ENCODE data around the gene PYDC1.
A peak's percentile ranks its signal among the peaks of the same experiment; 100 is the strongest.

Gene PYDC1

GRCh38 chr16:31223044-31223443 is 6.1 kb upstream of the PYDC1 start:
- DNase-seq (ENCODE audit: low read depth, low spot score), result no peak
- no peaks in the 10 kb centered on the region; the same call in 1 of the 2 replicates for H3K4me1 ChIP-seq (ENCODE audit: control insufficient read depth, insufficient read depth, low read length)
- H3K9me3 ChIP-seq (ENCODE audit: control insufficient read depth, insufficient read depth, low read length), result no peaks in the 10 kb centered on the region
- no peaks in the 10 kb centered on the region for H3K27me3 ChIP-seq (ENCODE audit: control insufficient read depth, insufficient read depth, low read length)
- no peak overlapping the region for H3K4me3 ChIP-seq (ENCODE audit: low read length)
- no peak overlapping the region for H3K27ac ChIP-seq (ENCODE audit: low read length)
- no CpG with 5 or more reads among the region's 5 CpGs for WGBS (ENCODE audit: insufficient coverage, insufficient read length)
- no peaks in the 10 kb centered on the region; the same call in 1 of the 2 replicates for H3K36me3 ChIP-seq (ENCODE audit: control insufficient read depth, insufficient read depth, low read length)

- Histone ChIP-seq H3K27ac (ENCODE audit: low read length) (no peak overlapping the region), H3K4me1 (ENCODE audit: control insufficient read depth, insufficient read depth, low read length) (peaks cover 1% of the 10 kb centered on the region; the same call in 1 of the 2 replicates), H3K27me3 (ENCODE audit: control insufficient read depth, insufficient read depth, low read length) (peaks cover 3% of the 10 kb centered on the region; the same call in 1 of the 2 replicates), H3K36me3 (ENCODE audit: control insufficient read depth, insufficient read depth, low read length) (no peaks in the 10 kb centered on the region; the same call in 1 of the 2 replicates), H3K4me3 (ENCODE audit: low read length) (no peak overlapping the region), H3K9me3 (ENCODE audit: control insufficient read depth, insufficient read depth, low read length) (no peaks in the 10 kb centered on the region)
- no peak for DNase-seq (ENCODE audit: low read depth, low spot score)
- no CpG with 5 or more reads among the region's 12 CpGs for WGBS (ENCODE audit: insufficient coverage, insufficient read length)
These were observed 4.6 kb upstream of the PYDC1 start for GRCh38 chr16:31221357-31222160.

GRCh38 chr16:31219154-31219741 is 2.3 kb upstream of the PYDC1 start:
- no CpG with 5 or more reads among the region's 15 CpGs for WGBS (ENCODE audit: insufficient coverage, insufficient read length)
- no peaks in the 10 kb centered on the region for H3K9me3 ChIP-seq (ENCODE audit: control insufficient read depth, insufficient read depth, low read length)
- H3K27me3 ChIP-seq (ENCODE audit: control insufficient read depth, insufficient read depth, low read length), result peaks cover 12% of the 10 kb centered on the region

DNA sequence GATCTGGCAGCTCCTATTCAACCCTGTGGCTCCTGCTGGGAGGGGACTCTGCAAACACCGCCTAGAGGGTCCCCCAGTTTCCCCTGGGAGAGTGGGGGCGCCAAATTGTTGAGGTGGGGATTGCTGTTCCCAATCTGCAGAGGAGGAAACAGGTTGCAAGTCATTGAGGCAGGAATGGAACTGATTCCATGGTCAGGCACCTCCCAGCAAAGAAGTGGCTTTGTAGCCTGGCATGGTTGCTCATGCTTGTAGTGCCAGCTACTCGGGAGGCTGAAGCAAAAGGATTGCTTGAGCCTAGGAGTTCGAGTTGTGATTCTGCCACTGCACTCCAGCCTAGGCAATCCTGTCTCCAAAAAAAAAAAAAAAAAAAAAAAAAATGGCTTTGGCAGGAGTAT is 198 bp upstream of the PYDC1 start:
- no CpG with 5 or more reads among the region's 4 CpGs for WGBS (ENCODE audit: insufficient coverage, insufficient read length)
- Histone ChIP-seq H3K36me3 (ENCODE audit: control insufficient read depth, insufficient read depth, low read length) (peaks cover 3% of the 10 kb centered on the region; the same call in 1 of the 2 replicates), H3K4me1 (ENCODE audit: control insufficient read depth, insufficient read depth, low read length) (peaks cover 9% of the 10 kb centered on the region), H3K27ac (ENCODE audit: low read length) (no peak overlapping the region), H3K9me3 (ENCODE audit: control insufficient read depth, insufficient read depth, low read length) (no peaks in the 10 kb centered on the region), H3K4me3 (ENCODE audit: low read length) (no peak overlapping the region), H3K27me3 (ENCODE audit: control insufficient read depth, insufficient read depth, low read length) (peaks cover 12% of the 10 kb centered on the region)
- DNase-seq (ENCODE audit: low read depth, low spot score), result no peak

More at GRCh38 chr16:31219154-31219741, 2.3 kb upstream of the PYDC1 start:
- Histone ChIP-seq H3K4me3 (ENCODE audit: low read length) (no peak overlapping the region), H3K27ac (ENCODE audit: low read length) (no peak overlapping the region), H3K36me3 (ENCODE audit: control insufficient read depth, insufficient read depth, low read length) (peaks cover 3% of the 10 kb centered on the region; the same call in 1 of the 2 replicates), H3K4me1 (ENCODE audit: control insufficient read depth, insufficient read depth, low read length) (peaks cover 6% of the 10 kb centered on the region; the same call in 1 of the 2 replicates)
- DNase-seq (ENCODE audit: low read depth, low spot score), result no peak

DNA sequence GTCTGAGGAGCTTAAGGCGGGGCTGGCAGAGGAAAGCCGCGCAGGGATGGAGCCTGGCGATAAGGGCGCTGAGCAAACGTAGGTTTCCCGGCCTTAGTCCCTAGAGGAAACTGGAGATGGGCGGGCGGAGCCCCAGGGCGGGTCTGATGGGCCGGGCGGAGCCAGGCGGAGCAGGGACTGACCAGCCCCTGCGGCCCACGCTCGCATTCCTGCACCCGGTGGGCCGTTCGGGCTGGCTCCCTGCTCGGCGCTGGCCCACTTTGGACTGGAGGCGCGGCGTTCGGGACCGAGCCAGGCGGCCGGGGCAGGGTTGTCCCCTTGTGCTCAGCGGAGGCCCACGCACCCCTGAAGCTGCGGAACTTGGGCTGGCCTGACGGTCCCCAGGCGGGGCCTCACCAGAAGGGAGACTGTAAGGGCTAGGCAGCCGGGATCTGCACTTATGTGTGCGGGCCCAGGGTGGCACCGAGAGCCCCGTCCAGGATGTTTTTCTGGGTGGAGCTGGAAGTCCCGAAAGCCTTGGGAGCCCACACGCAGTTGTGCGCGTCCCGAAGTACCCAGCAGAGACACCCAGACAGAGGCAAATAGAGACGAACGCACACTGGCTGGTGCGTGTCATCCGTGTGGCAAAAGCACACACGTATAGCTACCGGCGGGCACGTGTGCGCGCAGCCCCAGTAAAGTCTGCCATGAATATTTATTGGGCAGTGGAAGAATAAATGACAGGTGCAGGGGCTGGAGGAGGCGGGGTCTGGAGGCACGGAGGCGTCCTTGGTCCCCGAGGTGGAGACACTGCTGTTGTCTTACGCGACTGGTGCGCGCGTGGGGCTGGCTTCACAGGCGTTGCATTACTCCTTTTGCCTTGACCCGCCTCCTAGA is 1.4 kb downstream of the PYDC1 start:
- peaks cover 12% of the 10 kb centered on the region for H3K27me3 ChIP-seq (ENCODE audit: control insufficient read depth, insufficient read depth, low read length)
- H3K27ac ChIP-seq (ENCODE audit: low read length), result no peak overlapping the region
- no peaks in the 10 kb centered on the region for H3K9me3 ChIP-seq (ENCODE audit: control insufficient read depth, insufficient read depth, low read length)
- peak overlapping the region; percentile 64; the same call in 1 of the 2 replicates for H3K4me3 ChIP-seq (ENCODE audit: low read length)
- H3K4me1 ChIP-seq (ENCODE audit: control insufficient read depth, insufficient read depth, low read length), result peaks cover 9% of the 10 kb centered on the region
- no CpG with 5 or more reads among the region's 63 CpGs for WGBS (ENCODE audit: insufficient coverage, insufficient read length)
- H3K36me3 ChIP-seq (ENCODE audit: control insufficient read depth, insufficient read depth, low read length), result peaks cover 3% of the 10 kb centered on the region; the same call in 1 of the 2 replicates
- DNase-seq (ENCODE audit: low read depth, low spot score), result peak; percentile 86

GRCh38 chr16:31214708-31215286 is 2.1 kb downstream of the PYDC1 start:
- Histone ChIP-seq H3K27me3 (ENCODE audit: control insufficient read depth, insufficient read depth, low read length) (peaks cover 12% of the 10 kb centered on the region), H3K36me3 (ENCODE audit: control insufficient read depth, insufficient read depth, low read length) (peaks cover 3% of the 10 kb centered on the region; the same call in 1 of the 2 replicates), H3K4me1 (ENCODE audit: control insufficient read depth, insufficient read depth, low read length) (peaks cover 9% of the 10 kb centered on the region), H3K4me3 (ENCODE audit: low read length) (peak overlapping the region; percentile 64), H3K9me3 (ENCODE audit: control insufficient read depth, insufficient read depth, low read length) (no peaks in the 10 kb centered on the region), H3K27ac (ENCODE audit: low read length) (no peak overlapping the region)
- no peak for DNase-seq (ENCODE audit: low read depth, low spot score)
- WGBS (ENCODE audit: insufficient coverage, insufficient read length), result no CpG with 5 or more reads among the region's 58 CpGs

GRCh38 chr16:31213877-31214707 is 2.8 kb downstream of the PYDC1 start, which contains the start of gene TRIM72:
Gene TRIM72 (plus strand): TSS chr16:31214119. CDS start chr16:31214739, 620 bp downstream.
- Histone ChIP-seq H3K4me1 (ENCODE audit: control insufficient read depth, insufficient read depth, low read length) (peaks cover 9% of the 10 kb centered on the region), H3K27me3 (ENCODE audit: control insufficient read depth, insufficient read depth, low read length) (peaks cover 12% of the 10 kb centered on the region), H3K9me3 (ENCODE audit: control insufficient read depth, insufficient read depth, low read length) (no peaks in the 10 kb centered on the region), H3K27ac (ENCODE audit: low read length) (no peak within 1 kb of the TSS), H3K4me3 (ENCODE audit: low read length) (peak within 1 kb of the TSS; percentile 64), H3K36me3 (ENCODE audit: control insufficient read depth, insufficient read depth, low read length) (peaks cover 3% of the 10 kb centered on the region; the same call in 1 of the 2 replicates)
- no peak for DNase-seq (ENCODE audit: low read depth, low spot score)
- no CpG with 5 or more reads among the region's 25 CpGs for WGBS (ENCODE audit: insufficient coverage, insufficient read length)

- Histone ChIP-seq H3K36me3 (ENCODE audit: control insufficient read depth, insufficient read depth, low read length) (peaks cover 3% of the 10 kb centered on the region; the same call in 1 of the 2 replicates), H3K27me3 (ENCODE audit: control insufficient read depth, insufficient read depth, low read length) (peaks cover 12% of the 10 kb centered on the region), H3K27ac (ENCODE audit: low read length) (no peak overlapping the region), H3K4me3 (ENCODE audit: low read length) (no peak overlapping the region), H3K9me3 (ENCODE audit: control insufficient read depth, insufficient read depth, low read length) (no peaks in the 10 kb centered on the region), H3K4me1 (ENCODE audit: control insufficient read depth, insufficient read depth, low read length) (peaks cover 9% of the 10 kb centered on the region)
- no CpG with 5 or more reads among the region's 1 CpG for WGBS (ENCODE audit: insufficient coverage, insufficient read length)
- DNase-seq (ENCODE audit: low read depth, low spot score), result no peak
These were observed 3.6 kb downstream of the PYDC1 start for GRCh38 chr16:31213342-31213741.

DNA sequence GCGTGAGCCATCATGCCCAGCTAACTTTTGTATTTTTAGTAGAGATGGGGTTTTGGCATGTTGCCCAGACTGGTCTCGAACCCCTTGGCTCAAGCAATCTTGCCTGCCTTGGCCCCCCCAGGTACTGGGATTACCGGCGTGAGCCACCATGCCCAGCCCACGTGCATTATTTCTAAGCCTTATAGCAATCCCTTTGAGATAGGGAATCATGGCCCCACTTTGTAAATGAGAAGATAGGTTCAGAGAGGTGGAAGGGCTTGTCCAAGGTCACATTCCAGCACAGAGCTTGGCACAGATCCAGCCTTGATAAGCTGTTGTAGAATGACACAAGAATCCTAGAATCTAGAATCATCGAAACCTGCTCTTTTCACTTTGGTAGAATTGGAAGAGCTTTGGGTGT is 10.2 kb downstream of the PYDC1 start:
- H3K9me3 ChIP-seq (ENCODE audit: control insufficient read depth, insufficient read depth, low read length), result no peaks in the 10 kb centered on the region
- no peaks in the 10 kb centered on the region for H3K27me3 ChIP-seq (ENCODE audit: control insufficient read depth, insufficient read depth, low read length)
- no peak for DNase-seq (ENCODE audit: low read depth, low spot score)
- no peak overlapping the region for H3K27ac ChIP-seq (ENCODE audit: low read length)
- H3K36me3 ChIP-seq (ENCODE audit: control insufficient read depth, insufficient read depth, low read length), result no peaks in the 10 kb centered on the region
- no CpG with 5 or more reads among the region's 6 CpGs for WGBS (ENCODE audit: insufficient coverage, insufficient read length)
- 0 out of 2 replicates have a peak, but pooled peaks cover under 1% of the 10 kb centered on the region for H3K4me1 ChIP-seq (ENCODE audit: control insufficient read depth, insufficient read depth, low read length)
- no peak overlapping the region for H3K4me3 ChIP-seq (ENCODE audit: low read length)
